Mammary epithelial cell (primary cell): ENCODE data around the gene KLHDC7B.

ENCODE experiments used
- EZH2 ChIP-seq: IDR thresholded peaks from 2 replicates; pipeline ENCODE4 v1.6.1; 2012; ENCODE audit warnings: low read length, inconsistent platforms, borderline replicate concordance
- TF ChIP-seq, protein P1 (sequence below), 2 donors: IDR thresholded peaks in 1 of 2; conservative IDR thresholded peaks in 1 of 2; 2 replicates each; pipeline ENCODE4 v1.5.1; 2011 to 2012; ENCODE audit warnings: inconsistent platforms in 2 of 2, low read length in 2 of 2, mild to moderate bottlenecking in 2 of 2, control low read depth in 1 of 2, low read depth in 1 of 2; ENCODE audit not compliant: insufficient read depth in 1 of 2; ENCODE audit errors: extremely low read depth in 1 of 2

- TF ChIP-seq, protein P1, sequence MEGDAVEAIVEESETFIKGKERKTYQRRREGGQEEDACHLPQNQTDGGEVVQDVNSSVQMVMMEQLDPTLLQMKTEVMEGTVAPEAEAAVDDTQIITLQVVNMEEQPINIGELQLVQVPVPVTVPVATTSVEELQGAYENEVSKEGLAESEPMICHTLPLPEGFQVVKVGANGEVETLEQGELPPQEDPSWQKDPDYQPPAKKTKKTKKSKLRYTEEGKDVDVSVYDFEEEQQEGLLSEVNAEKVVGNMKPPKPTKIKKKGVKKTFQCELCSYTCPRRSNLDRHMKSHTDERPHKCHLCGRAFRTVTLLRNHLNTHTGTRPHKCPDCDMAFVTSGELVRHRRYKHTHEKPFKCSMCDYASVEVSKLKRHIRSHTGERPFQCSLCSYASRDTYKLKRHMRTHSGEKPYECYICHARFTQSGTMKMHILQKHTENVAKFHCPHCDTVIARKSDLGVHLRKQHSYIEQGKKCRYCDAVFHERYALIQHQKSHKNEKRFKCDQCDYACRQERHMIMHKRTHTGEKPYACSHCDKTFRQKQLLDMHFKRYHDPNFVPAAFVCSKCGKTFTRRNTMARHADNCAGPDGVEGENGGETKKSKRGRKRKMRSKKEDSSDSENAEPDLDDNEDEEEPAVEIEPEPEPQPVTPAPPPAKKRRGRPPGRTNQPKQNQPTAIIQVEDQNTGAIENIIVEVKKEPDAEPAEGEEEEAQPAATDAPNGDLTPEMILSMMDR (conservative IDR thresholded peaks at IDR 0.05 in 1 of 2, IDR thresholded peaks at IDR 0.05 in 1 of 2; ENCODE audit: extremely low read depth in 1 of 2, insufficient read depth in 1 of 2, low read depth in 1 of 2, low read length in 2 of 2) = no peak
- no peak for TF ChIP-seq EZH2
Observed at GRCh38 chr22:50530877-50531545, 14.7 kb upstream of the KLHDC7B start.
